HG02938 (cell line): Measurements from ENCODE around the gene BAIAP2.

Experiments used
- ATAC-seq: cut with Tn5 transposase; IDR thresholded peaks from one replicate; pipeline ENCODE4 v1.9.1; 2021; ENCODE audit warnings: mild to moderate bottlenecking, moderate library complexity; ENCODE audit not compliant: unreplicated experiment

BAIAP2 gene

DNA sequence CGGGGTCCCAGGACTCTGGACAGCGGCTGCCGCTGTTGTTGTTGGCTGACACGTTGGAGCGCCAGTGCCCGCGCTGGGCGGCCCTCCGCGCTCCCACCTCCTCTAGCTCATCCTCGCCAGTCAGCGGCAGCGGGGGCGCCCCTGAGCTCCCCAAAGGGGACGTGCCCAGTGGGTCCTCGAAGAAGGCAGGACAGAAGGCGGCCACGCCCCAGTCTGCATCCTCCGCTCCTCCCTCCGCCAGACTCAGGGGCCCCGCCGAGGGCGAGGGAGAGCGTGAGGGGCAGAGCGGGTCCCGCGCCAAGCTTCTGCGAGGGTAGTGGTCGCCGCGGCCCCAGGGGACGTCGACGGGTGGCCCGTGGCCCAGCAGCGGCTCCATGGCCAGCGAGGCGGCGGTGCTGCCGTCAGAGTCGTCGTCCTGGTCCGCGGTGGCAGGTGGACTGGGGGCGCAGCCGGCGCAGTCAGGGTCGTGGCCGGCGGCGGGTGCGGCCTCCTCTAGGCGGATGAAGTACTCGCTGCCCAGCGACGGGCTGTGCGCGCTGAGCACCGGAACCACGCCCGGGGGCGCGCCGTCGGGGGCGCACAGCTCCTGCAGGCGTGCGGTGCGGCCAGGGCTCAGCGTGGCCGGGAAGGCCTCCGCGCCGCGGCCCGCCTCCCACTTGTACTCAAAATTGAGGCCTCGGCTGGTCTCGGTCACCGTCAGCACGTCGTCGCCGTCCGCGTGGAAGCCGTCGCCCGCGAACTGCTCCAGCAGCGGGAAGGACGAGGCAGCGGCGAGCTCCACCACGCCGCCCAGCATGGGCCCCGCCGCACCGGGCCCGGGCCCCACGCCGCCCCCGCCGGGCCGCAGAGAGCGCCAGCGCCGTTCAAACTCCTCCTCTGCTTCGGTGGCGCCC lies 87.1 kb downstream of the BAIAP2 start:
- ATAC-seq: no peak

- ATAC-seq: no peak
These were observed 88.4 kb downstream of the BAIAP2 start for GRCh38 chr17:81123052-81124048.

DNA sequence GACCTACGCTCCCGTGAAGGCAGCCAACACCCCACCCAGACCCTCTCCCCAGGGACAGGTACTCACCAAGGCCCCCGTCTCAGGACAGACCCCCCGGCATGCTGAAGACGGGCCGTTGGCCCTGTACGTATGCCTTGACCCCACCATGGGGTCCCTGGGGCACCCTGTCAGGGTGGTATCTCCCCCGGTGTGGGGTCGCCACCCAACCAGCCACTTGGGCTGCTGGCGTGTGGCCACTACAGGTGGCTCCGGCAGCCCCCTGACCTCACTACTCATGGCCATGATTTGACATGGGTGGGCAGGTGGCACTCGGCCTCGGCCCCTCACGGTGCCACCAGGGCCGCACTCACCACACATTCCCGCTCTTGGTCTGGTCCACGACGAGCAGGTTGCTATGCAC lies 89.4 kb downstream of the BAIAP2 start:
- no peak for ATAC-seq

- ATAC-seq: no peak
These were observed 90.7 kb downstream of the BAIAP2 start for GRCh38 chr17:81125573-81126081.

DNA sequence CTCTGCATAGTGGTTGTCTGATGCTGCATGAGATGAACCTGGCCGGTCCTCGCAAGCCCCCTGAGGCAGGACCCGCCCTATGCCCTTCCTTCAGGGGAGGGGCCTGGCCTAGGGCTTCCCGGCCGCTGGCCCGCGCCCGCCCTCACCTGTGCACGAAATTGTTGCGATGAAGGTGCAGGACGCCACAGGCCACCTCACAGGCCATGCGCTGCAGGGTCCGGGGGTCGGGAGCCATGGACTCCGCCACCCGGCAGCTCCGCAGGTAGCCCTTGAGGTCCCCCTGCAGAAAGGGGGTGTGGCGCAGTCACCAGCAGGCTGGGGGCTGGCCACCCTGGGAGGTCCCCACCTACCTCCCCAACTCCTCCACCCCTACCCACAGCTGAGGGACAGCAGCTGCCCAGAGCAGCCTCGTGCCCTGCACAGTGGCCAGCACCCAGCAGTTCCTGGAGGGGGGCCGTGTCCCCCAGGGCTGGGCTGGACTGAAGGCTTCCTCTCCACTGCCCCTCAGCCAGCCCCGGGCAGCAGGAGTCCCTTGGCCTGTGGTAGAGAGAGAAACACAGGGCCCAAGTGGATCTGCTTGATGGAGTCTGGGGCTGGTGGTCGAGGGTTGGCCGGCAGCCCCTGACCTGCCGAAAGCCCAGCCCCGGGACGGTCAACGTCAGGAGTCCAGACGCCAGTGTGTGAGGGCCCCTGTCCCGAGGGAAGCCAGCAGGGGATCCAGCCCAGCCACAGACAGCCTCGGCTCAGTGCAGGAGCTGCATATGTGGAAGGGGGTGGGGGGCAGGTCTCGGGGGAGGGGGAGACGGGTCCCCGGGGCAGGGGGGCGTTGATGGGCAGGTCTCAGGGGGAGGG lies 91.6 kb downstream of the BAIAP2 start:
- no peak for ATAC-seq

- no peak for ATAC-seq
These were observed 92.1 kb downstream of the BAIAP2 start for GRCh38 chr17:81127133-81127455.

- no peak for ATAC-seq
These were observed 92.7 kb downstream of the BAIAP2 start for GRCh38 chr17:81127526-81128177.

DNA sequence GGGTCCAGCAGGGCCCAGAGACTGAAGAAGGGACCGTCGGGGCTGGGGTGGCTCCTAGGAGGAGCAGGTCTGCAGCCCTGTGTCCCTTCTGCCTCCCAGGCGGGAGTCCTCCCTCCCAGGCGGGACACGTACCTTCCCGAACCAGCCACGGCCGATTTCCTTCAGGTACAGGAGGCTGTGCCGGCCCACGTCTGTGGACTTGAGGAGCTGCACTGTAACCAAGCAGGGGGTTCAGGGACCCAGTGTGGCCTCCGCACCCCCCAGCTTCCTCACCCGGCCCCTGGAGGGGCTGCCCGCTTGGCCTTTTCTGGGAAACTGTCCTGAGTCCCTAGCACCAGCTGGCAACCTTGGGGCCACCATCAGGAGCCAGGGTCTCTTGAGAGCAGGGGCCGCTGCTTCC lies 93.4 kb downstream of the BAIAP2 start:
- ATAC-seq: no peak

DNA sequence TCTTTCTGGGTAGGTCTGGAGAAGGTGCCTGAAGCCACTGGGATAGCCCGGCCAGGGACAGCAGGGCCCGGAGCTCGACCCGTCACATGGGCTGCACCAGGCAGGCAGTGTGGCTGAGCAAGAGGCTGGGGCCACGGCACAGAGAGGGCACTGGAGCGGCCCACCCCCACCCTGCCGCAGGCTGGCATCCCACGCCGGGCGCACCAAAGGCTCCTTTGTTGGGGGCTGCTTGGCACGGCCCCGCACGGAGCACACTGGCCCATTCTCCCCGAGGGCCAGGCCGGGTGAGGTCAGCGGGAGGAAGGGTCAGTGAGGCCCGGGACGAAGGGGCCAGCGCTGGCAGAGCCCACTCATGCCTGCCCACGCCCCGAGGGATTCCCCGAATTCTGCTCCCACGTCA lies 93.8 kb downstream of the BAIAP2 start:
- no peak for ATAC-seq

DNA sequence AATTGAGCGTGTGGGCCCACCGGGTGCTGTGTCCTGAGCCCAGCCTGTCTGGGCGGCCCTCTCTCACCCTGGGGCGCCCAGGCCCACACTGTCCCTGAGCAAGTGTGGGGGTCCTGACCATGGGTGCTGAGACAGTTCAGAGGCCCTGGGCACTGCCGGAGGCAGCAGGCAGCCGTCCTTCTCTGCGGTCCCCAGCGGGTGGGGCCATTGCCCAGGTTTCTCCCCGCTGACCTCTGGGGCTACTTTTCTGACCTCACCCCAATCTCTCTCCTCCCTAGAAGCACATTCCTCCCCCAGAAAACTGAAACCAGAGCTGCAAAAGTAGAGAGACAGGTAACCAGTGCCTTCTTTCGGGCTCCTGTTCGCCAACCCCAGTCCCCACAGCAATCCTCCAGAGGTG lies 94.3 kb downstream of the BAIAP2 start:
- no peak for ATAC-seq

DNA sequence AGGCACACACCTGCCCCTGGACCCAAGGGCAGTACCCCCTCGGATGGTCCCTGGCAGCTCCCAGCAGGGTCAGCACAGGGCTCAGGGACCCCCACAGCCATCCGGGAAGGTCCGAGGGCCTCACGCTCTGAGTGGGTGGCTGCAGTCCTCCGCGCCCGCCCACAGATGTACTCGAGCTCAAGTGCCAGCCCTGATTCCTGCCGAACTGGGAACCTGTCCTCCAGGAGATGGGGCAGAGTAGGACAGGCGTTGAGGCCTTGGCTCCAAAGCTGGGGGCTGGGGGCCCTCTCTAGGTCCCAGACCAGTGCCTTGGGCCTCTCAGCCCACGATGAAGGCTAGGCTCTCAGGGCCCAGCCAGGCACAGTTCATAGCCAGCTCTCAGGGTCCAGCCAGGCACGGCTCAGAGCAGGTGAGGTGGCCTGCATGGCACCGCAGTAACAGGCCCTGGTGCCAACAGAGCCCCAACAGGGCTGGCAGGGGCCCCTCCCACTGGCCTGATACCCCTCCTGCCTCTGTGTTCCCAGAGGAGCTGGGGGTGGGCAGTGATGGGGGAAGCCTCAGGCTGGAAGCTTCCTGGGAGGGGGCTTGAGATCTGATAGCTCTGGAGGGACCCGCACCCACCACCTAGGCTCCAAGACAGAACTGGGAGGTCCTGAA lies 94.9 kb downstream of the BAIAP2 start:
- ATAC-seq: no peak

- ATAC-seq: no peak
These were observed 95.7 kb downstream of the BAIAP2 start for GRCh38 chr17:81130385-81131361.

- ATAC-seq: no peak
These were observed 96.7 kb downstream of the BAIAP2 start for GRCh38 chr17:81131486-81132196.

GRCh38 chr17:81132197-81132540 lies 97.2 kb downstream of the BAIAP2 start:
- no peak for ATAC-seq

GRCh38 chr17:81132770-81133723 lies 98.1 kb downstream of the BAIAP2 start:
- ATAC-seq: no peak

DNA sequence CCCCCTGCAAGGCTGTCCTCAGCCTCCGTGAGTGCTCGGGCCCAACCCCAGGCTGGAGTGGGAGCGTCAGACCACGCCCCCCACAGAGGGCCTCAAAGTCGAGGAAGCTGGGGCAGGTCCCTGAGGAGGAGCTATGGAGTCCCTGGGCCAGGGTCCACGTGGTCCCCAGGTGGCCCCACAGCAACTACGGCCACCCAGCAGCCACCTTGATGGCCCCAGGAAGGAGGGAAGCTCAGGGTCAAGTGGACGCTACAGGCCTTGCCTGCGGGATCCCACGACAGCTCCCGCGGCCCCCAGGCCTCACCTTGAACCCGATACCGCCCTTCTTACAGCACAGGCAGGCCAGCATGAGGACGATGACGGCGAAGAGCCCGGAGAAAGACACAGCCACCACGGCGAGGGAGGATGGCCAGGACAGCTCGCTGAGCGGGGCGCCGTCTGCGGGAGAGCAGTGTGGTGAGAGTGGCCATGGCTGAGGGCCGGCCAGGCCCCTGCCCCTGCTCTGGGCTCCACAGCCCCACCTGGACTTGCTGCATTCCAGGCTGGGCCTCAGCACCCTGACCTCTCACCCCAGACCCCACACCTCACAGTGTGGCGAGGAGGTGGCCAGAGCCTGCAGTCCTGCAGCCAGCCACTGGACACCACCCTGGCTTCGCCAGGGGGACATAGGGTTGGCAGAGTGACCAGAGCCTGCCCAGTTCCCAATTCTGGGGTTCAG lies 99.3 kb downstream of the BAIAP2 start:
- no peak for ATAC-seq
